Gastrocnemius medialis (tissue), 4 donors: Measurements from ENCODE around the gene SIAH3.

Experiments used
- CTCF ChIP-seq, 5 experiments: fragments of 450-650 bp in 3 of 5; fragments of 200-600 bp in 2 of 5; sonication (generic) in 2 of 5; IDR thresholded peaks in 4 of 5; conservative IDR thresholded peaks in 1 of 5; 1 replicate in 4 of 5; 2 replicates in 1 of 5; pipeline ENCODE4 v1.5.1; 2016 to 2019; ENCODE audit warnings: antibody characterized with exemption in 5 of 5, mild to moderate bottlenecking in 3 of 5, moderate library complexity in 3 of 5
- POLR2A ChIP-seq, 2 donors: fragments of 450-650 bp; IDR thresholded peaks; one replicate each; pipeline ENCODE4 v1.6.1; 2017; ENCODE audit warnings: antibody characterized with exemption in 2 of 2, mild to moderate bottlenecking in 2 of 2, moderate library complexity in 2 of 2

DNA sequence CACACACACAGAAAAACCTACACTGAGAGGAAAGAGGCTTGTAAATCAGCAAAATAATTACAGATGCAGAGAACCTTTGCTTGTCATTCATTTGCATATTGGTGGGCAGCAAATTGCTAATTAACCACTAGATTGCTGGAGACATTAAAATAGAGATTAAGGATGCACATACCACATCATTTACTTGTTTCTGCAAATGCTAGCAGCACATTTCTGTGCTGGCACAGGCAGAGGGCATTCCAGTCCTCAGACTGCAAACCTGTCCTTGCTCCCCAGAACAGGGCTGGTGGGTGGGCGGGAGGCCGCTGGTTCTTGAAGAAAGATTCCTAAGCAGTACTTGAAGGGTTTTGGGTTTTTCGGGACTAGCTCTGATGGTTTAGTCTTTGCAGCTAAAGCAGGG lies 941 bp upstream of the SIAH3 start:
- no peak for TF ChIP-seq CTCF (IDR thresholded peaks at IDR 0.05 in 4 of 5, conservative IDR thresholded peaks at IDR 0.05 in 1 of 5)
- no peak for TF ChIP-seq POLR2A (IDR thresholded peaks at IDR 0.05)
